HepG2 (cell line): ENCODE data around the gene LOX. TPM values are rescaled to one million over a fixed set of nuclear protein-coding genes. Genes with fewer than 3 reads are reported as not detected.

ENCODE experiments used
- CEBPG ChIP-seq: IDR thresholded peaks from 2 replicates; pipeline ENCODE4 v1.6.1; 2016
- KAT8 ChIP-seq: IDR thresholded peaks from 2 replicates; pipeline ENCODE4 v1.6.1; 2016; ENCODE audit warnings: missing genetic modification reagents, missing compliant biosample characterization
- LCORL ChIP-seq, 2 experiments: fragments of 450-650 bp in 1 of 2; sonication (generic) in 1 of 2; formaldehyde crosslinking in 1 of 2; IDR thresholded peaks; 2 replicates each; pipeline versions ENCODE4 v1.5.0 to v1.6.1; 2017 to 2020; ENCODE audit warnings: antibody characterized with exemption in 1 of 2, missing genetic modification reagents in 1 of 2
- MED8 ChIP-seq: sonication (generic); formaldehyde crosslinking; IDR thresholded peaks from 2 replicates; pipeline ENCODE4 v1.8.1; 2023; ENCODE audit warnings: mild to moderate bottlenecking, missing genetic modification reagents; ENCODE audit not compliant: insufficient replicate concordance
- SATB2 ChIP-seq: sonication (generic); formaldehyde crosslinking; IDR thresholded peaks from 2 replicates; pipeline ENCODE4 v1.5.0; 2020; ENCODE audit warnings: missing genetic modification reagents
- YY1 ChIP-seq: IDR thresholded peaks from 2 replicates; pipeline ENCODE4 v1.6.1; 2011; ENCODE audit warnings: low read length, low read depth, moderate library complexity, mild to moderate bottlenecking; ENCODE audit not compliant: insufficient read depth, insufficient replicate concordance
- ZNF136 ChIP-seq: sonication (generic); formaldehyde crosslinking; IDR thresholded peaks from 2 replicates; pipeline ENCODE4 v1.8.1; 2022; ENCODE audit warnings: low read depth, mild to moderate bottlenecking, moderate library complexity, missing genetic modification reagents
- ZNF318 ChIP-seq: sonication (generic); formaldehyde crosslinking; IDR thresholded peaks from 2 replicates; pipeline ENCODE4 v1.4.0; 2020; ENCODE audit warnings: mild to moderate bottlenecking, missing genetic modification reagents
- polyA plus RNA-seq, 8 experiments: library from polyadenylated mRNA; depleted of rRNA in 3 of 8; stranded (reverse) in 7 of 8; unstranded in 1 of 8; fragments of >200 nt; fragmentation: Illumina TruSeq in 4 of 8; extraction: Trizol in 4 of 8; gene quantifications; 2 replicates each; pipeline versions ENCODE4 v1.2.1 to v1.2.3, GENCODE V29; 2011 to 2016; ENCODE audit warnings: low read depth in 4 of 8, missing spikeins in 1 of 8, mixed read lengths in 1 of 8; ENCODE audit not compliant: insufficient read depth in 1 of 8
- total RNA-seq, 5 experiments: library from RNA; depleted of rRNA; stranded (reverse); fragments of >200 nt; fragmentation: Illumina TruSeq; extraction: Trizol; gene quantifications; 2 replicates each; pipeline ENCODE4 v1.2.3, GENCODE V29; 2016; ENCODE audit warnings: low read depth in 1 of 5
- TF ChIP-seq, protein P1 (sequence below), 2 experiments: fragments of 450-650 bp in 1 of 2; sonication (generic) in 1 of 2; formaldehyde crosslinking in 1 of 2; IDR thresholded peaks; 2 replicates each; pipeline versions ENCODE4 v1.6.1 to v1.8.0; 2016 to 2022; ENCODE audit warnings: antibody characterized with exemption in 1 of 2, mild to moderate bottlenecking in 1 of 2, missing genetic modification reagents in 1 of 2
- TF ChIP-seq, protein P2 (sequence below): sonication (generic); formaldehyde crosslinking; IDR thresholded peaks from 2 replicates; pipeline ENCODE4 v1.8.1; 2022; ENCODE audit warnings: mild to moderate bottlenecking, missing genetic modification reagents

LOX gene
- total and polyA plus RNA-seq, 2 of the 13 experiments (the other 11 are each of a cell fraction or from before 2014, with no cell fraction given), result 0.73 to 173 TPM

- TF ChIP-seq, protein P1, sequence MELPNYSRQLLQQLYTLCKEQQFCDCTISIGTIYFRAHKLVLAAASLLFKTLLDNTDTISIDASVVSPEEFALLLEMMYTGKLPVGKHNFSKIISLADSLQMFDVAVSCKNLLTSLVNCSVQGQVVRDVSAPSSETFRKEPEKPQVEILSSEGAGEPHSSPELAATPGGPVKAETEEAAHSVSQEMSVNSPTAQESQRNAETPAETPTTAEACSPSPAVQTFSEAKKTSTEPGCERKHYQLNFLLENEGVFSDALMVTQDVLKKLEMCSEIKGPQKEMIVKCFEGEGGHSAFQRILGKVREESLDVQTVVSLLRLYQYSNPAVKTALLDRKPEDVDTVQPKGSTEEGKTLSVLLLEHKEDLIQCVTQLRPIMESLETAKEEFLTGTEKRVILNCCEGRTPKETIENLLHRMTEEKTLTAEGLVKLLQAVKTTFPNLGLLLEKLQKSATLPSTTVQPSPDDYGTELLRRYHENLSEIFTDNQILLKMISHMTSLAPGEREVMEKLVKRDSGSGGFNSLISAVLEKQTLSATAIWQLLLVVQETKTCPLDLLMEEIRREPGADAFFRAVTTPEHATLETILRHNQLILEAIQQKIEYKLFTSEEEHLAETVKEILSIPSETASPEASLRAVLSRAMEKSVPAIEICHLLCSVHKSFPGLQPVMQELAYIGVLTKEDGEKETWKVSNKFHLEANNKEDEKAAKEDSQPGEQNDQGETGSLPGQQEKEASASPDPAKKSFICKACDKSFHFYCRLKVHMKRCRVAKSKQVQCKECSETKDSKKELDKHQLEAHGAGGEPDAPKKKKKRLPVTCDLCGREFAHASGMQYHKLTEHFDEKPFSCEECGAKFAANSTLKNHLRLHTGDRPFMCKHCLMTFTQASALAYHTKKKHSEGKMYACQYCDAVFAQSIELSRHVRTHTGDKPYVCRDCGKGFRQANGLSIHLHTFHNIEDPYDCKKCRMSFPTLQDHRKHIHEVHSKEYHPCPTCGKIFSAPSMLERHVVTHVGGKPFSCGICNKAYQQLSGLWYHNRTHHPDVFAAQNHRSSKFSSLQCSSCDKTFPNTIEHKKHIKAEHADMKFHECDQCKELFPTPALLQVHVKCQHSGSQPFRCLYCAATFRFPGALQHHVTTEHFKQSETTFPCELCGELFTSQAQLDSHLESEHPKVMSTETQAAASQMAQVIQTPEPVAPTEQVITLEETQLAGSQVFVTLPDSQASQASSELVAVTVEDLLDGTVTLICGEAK (IDR thresholded peaks at IDR 0.05), result no peak
- TF ChIP-seq, protein P1 (CRISPR knock-in tag; IDR thresholded peaks at IDR 0.05), result no peak
- no peak for TF ChIP-seq KAT8 (CRISPR knock-in tag)
- no peak for TF ChIP-seq YY1
- no peak for TF ChIP-seq CEBPG (CRISPR knock-in tag)
- no peak for TF ChIP-seq LCORL (IDR thresholded peaks at IDR 0.05)
- TF ChIP-seq LCORL (CRISPR knock-in tag; IDR thresholded peaks at IDR 0.05), result no peak
- TF ChIP-seq ZNF318 (CRISPR knock-in tag), result no peak
- no peak for TF ChIP-seq SATB2 (CRISPR knock-in tag)
- no peak for TF ChIP-seq MED8 (CRISPR knock-in tag)
- no peak for TF ChIP-seq ZNF136 (CRISPR knock-in tag)
- TF ChIP-seq, protein P2, sequence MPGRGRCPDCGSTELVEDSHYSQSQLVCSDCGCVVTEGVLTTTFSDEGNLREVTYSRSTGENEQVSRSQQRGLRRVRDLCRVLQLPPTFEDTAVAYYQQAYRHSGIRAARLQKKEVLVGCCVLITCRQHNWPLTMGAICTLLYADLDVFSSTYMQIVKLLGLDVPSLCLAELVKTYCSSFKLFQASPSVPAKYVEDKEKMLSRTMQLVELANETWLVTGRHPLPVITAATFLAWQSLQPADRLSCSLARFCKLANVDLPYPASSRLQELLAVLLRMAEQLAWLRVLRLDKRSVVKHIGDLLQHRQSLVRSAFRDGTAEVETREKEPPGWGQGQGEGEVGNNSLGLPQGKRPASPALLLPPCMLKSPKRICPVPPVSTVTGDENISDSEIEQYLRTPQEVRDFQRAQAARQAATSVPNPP, result no peak
Measured at GRCh38 chr5:122126177-122126755, 48.2 kb upstream of the LOX start (continued).
